HAP-1 (cell line): ENCODE data around the gene RNF167.

ENCODE experiments used
- DNase-seq, 2 experiments: peaks; one replicate each; pipeline ENCODE4 v3.0.0-alpha.2; 2016 to 2020; ENCODE audit warnings: low spot score in 2 of 2
- H3K27me3 ChIP-seq: fragments of 250-450 bp; sonication (Bioruptor Pico); 2 replicates; pipeline ENCODE4 v1.5.1; 2020; ENCODE audit warnings: low read depth, mild to moderate bottlenecking, moderate library complexity
- H3K36me3 ChIP-seq: fragments of 250-450 bp; sonication (Bioruptor Pico); replicated peaks from 2 replicates; pipeline ENCODE4 v1.5.1; 2020; ENCODE audit warnings: mild to moderate bottlenecking
- H3K4me1 ChIP-seq: fragments of 250-450 bp; sonication (Bioruptor Pico); 2 replicates; pipeline ENCODE4 v1.5.1; 2020; ENCODE audit warnings: mild to moderate bottlenecking
- H3K4me3 ChIP-seq: fragments of 250-450 bp; sonication (Bioruptor Pico); 2 replicates; pipeline ENCODE4 v1.5.1; 2020; ENCODE audit warnings: mild to moderate bottlenecking, moderate library complexity
- H3K9me3 ChIP-seq: fragments of 250-450 bp; sonication (Bioruptor Pico); 2 replicates; pipeline ENCODE4 v1.5.1; 2020; ENCODE audit warnings: mild to moderate bottlenecking, moderate library complexity
- in situ Hi-C: fragments of 300-500 bp; cut with MboI; formaldehyde crosslinking; loops from 3 replicates; pipeline ENCODE4 v1.14.3; 2020; ENCODE audit warnings: low sequenced_read_pairs, inconsistent platforms, mixed read lengths

The RNF167 gene

DNA sequence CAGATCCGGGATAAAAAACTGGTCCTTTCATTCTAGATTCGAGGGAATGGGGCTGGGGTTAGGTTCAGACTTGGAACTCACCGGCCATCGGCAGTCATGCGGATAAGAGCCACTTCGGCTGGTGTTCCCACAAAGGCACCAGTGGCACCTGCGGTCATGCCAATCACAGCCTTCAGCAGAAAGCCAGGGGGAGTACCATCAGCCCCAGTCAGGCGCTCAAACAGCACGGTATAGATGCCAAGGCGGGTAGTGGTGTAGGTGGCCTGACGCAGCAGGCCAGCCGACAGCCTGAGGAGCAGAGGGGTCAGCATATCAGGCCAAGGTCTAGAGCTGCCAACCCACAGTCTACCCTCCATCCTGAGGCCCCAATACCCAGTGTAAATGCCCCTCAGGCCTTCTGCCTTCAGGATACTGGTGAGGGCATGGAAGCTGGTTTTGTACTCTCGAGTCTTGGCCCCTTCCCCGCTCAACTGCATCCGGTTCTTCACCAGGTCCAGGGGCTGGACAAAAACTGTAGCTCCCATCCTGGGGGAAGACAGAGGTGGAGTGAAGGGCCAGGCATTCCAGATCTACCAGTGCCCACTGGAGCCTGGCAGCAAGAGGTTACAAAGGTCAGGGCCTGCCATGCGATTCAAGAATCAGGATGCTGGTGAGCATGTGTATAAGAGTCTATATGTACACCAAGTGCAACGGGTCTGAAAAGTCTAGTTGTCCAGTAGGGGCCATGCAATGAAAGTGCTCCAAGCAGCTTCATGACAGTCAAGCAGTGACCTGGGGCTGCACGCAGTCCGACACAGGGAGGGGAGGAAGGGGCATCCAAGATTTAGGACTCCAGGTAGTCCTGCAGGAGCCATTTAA lies 1.2 kb upstream of the RNF167 start:
- no peak for DNase-seq
- peaks cover 46% of the 10 kb centered on the region for H3K36me3 ChIP-seq

DNA sequence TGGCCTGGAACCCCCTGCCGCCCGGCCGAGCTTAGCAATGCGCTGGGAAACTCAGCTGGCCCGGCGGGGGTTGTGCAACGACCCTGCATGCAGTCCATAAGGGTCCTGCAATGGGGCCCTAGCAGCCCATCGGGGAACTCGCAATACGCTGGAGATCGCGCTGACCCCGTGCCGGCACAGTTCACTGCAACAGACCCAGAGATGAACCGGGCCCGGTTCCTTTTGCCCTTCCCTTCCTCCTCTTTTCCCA lies 597 bp upstream of the RNF167 start:
- in situ Hi-C loops: no loop called here
- Histone ChIP-seq H3K27me3 (no peaks in the 10 kb centered on the region), H3K4me3 (peak overlapping the region; percentile 70), H3K9me3 (no peaks in the 10 kb centered on the region), H3K4me1 (peaks cover 14% of the 10 kb centered on the region), H3K36me3 (peaks cover 51% of the 10 kb centered on the region)
- DNase-seq: no peak

More for the DNA sequence above, 1.2 kb upstream of the RNF167 start:
- in situ Hi-C loops: no loop called here
- Histone ChIP-seq H3K4me3 (peak overlapping the region; percentile 70), H3K9me3 (no peaks in the 10 kb centered on the region), H3K27me3 (no peaks in the 10 kb centered on the region), H3K4me1 (peaks cover 14% of the 10 kb centered on the region)

DNA sequence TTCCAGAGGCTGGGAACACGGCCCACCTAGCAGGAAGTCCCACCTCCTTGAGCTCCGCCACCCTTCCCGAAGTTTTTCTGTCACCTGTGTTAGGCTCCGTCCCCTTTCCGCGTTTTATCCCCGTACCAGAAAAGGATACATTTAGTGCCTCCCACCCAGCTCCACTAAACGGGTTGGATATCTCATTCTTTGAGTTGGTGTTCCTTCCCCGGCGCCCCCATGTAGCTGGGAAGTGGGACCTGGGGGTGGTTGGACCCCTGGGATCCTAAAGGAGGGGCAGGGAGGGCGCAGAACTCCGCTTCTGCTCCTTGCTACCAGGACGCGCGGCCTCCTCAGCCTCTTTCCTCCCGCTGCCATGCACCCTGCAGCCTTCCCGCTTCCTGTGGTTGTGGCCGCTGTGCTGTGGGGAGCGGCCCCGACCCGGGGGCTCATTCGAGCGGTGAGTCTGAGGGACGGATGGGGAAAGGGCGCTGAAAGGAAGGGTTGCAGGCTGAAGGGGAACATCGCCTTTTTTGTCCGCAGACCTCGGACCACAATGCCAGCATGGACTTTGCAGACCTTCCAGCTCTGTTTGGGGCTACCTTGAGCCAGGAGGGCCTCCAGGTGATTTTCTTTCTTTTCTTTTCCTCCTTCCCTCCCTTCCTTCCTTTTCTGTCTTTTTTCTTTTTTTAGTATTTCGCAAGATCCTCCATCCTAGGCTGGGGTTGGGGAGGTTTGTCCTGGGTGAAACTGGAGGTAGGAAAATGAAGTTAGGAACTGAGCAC lies 669 bp downstream of the RNF167 start:
- peaks cover 14% of the 10 kb centered on the region for H3K4me1 ChIP-seq
- DNase-seq: peak; percentile 90 to 91
- peak overlapping the region; percentile 70 for H3K4me3 ChIP-seq
- no peaks in the 10 kb centered on the region for H3K9me3 ChIP-seq
- in situ Hi-C loops: no loop called here
- no peaks in the 10 kb centered on the region for H3K27me3 ChIP-seq
- H3K36me3 ChIP-seq: peaks cover 64% of the 10 kb centered on the region

DNA sequence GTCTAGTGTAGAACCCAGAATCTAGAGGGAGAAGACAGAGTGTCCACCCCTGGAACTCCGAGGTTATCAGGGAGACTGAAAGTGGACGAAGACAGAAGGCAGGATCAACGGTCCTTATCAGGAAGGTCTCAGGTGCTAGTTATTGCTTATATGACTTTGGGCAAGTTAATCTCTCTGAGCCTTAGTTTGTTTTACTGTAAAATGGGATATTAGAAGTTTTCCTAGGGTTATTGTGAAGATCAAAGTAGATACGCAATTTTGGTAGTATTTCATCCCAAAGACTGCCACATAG lies 1.2 kb downstream of the RNF167 start:
- Histone ChIP-seq H3K9me3 (no peaks in the 10 kb centered on the region), H3K27me3 (no peaks in the 10 kb centered on the region), H3K4me1 (peaks cover 14% of the 10 kb centered on the region), H3K36me3 (peaks cover 69% of the 10 kb centered on the region), H3K4me3 (peak overlapping the region; percentile 70)
- no peak for DNase-seq
- in situ Hi-C loops: no loop called here

DNA sequence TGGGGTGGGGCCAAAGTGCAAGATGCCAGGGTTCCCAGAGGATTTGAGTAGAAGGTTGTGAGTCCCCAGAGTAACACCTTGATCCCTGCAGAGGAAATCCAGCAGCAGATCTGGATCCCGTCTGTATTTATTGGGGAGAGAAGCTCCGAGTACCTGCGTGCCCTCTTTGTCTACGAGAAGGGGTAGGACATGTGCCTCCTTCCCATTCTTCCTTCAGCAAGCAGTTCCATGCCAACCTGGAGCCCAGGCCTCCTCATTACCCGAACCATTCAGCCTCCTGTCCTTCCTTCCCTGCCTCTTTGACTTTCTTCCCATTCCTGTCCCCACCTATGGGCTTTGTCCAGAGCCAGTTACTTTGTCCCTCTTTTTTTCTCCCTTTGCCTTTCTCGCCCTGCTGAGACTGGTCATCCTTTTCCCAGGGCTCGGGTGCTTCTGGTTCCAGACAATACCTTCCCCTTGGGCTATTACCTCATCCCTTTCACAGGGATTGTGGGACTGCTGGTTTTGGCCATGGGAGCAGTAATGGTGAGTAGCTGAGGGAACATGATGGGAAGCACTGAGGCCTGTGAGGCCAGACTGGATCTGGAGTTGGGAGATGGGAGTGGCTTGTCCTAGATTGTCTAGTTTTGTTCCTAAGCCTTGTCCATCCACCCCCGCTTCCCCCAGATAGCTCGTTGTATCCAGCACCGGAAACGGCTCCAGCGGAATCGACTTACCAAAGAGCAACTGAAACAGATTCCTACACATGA lies 2.9 kb downstream of the RNF167 start:
- DNase-seq: no peak
- no peaks in the 10 kb centered on the region for H3K9me3 ChIP-seq
- in situ Hi-C loops: no loop called here
- peaks cover 69% of the 10 kb centered on the region for H3K36me3 ChIP-seq
- peaks cover 14% of the 10 kb centered on the region for H3K4me1 ChIP-seq
- no peak overlapping the region for H3K4me3 ChIP-seq
- H3K27me3 ChIP-seq: no peaks in the 10 kb centered on the region

DNA sequence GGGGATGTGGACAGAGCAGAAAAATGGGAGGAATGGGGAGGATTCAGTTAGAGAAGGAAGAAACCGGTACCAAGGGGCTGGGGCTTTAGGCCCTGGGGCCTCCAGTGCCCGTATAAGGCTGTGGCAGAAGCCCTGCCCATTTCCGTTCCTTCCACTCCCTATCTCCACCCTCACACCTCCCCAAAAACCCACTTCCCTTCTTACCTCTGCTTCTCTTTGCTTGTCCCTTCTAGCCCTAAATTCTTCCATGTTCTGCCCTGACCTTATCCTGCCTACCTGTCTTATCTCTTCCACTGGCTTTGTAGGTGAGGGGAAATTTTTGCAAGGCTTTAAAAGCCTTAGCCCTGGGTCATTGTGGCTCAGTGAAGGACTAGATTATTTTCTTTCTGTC lies 4.1 kb downstream of the RNF167 start:
- H3K27me3 ChIP-seq: no peaks in the 10 kb centered on the region
- H3K9me3 ChIP-seq: no peaks in the 10 kb centered on the region
- H3K36me3 ChIP-seq: peaks cover 63% of the 10 kb centered on the region
- no peak for DNase-seq
- in situ Hi-C loops: no loop called here
- H3K4me3 ChIP-seq: no peak overlapping the region
- peaks cover 8% of the 10 kb centered on the region for H3K4me1 ChIP-seq

DNA sequence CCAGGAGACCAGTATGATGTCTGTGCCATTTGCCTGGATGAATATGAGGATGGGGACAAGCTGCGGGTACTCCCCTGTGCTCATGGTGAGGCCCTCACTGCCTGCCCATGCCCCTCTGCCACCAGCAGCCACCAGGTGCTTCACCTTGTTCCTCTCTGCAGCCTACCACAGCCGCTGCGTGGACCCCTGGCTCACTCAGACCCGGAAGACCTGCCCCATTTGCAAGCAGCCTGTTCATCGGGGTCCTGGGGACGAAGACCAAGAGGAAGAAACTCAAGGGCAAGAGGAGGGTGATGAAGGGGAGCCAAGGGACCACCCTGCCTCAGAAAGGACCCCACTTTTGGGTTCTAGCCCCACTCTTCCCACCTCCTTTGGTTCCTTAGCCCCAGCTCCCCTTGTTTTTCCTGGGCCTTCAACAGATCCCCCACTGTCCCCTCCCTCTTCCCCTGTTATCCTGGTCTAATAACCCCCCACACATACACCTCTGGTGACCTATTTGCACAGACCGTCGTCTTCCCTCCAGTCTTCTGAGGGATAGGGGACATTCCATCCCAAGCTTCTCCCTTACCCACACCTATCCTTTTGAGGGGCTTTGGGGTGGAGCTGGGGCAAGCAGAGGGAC lies 4.6 kb downstream of the RNF167 start:
- no peak overlapping the region for H3K4me3 ChIP-seq
- in situ Hi-C loops: no loop called here

DNA sequence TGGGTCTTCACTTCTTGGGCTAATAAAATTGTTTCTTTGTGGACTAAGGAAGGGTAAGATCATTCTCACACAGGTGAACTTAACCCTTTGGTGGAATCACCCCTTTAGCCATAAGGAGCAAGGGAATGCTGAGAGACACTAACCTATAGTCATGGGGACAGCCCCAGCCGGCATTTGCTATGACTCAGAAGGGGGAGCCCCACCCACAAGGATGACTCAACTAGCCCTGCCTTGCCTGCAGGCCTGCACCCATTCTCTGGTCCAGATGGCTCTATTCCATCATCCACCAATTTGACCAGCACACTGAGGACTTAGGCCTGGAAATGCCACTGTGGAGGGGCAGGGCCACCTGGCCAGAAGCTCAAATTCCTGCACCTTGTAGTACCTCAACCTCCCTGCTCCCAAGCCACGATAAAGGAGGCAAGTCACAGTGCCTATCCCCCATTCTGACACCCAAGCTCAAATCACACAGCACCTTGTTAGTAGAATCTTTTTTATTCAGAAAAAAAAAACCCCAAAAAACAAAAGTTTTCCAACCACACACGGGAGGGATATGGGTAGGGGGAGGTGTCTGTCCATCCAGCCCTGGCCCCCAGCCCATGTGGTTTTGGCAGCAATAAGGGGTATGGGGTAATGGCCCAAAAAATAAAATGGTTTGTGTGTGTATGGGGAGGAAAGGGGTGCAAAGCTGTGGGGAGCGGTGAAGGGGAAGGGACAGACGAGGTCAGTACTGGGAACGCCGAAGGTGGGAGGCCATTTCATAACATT lies 5.3 kb downstream of the RNF167 start:
- DNase-seq: peak in 1 of 2 experiments; percentile 60
- Histone ChIP-seq H3K9me3 (no peaks in the 10 kb centered on the region), H3K36me3 (peaks cover 63% of the 10 kb centered on the region), H3K27me3 (no peaks in the 10 kb centered on the region), H3K4me3 (no peak overlapping the region), H3K4me1 (peaks cover 14% of the 10 kb centered on the region)
- in situ Hi-C loops: no loop called here

More for the DNA sequence above, 4.6 kb downstream of the RNF167 start:
- H3K4me1 ChIP-seq: peaks cover 9% of the 10 kb centered on the region
- no peaks in the 10 kb centered on the region for H3K27me3 ChIP-seq
- H3K9me3 ChIP-seq: no peaks in the 10 kb centered on the region
- DNase-seq: no peak
- peaks cover 63% of the 10 kb centered on the region for H3K36me3 ChIP-seq

DNA sequence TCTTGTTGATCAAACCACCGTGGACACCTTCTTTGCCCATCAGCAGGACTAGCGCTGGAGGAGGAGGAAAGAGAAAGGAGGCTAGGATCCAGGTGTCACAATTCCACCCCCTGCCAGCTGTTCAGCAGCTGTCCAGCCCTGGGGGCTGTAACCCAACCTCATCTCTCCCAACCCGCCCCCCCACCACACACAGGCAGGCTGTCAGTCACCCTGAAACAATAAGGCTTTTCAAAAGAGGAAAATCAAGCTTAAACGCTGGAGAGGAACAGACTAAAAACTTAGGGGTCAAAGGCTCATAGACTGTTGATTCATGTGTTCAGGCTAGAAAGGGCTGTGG lies 5.8 kb downstream of the RNF167 start:
- Histone ChIP-seq H3K4me3 (peak overlapping the region; percentile 98), H3K9me3 (no peaks in the 10 kb centered on the region), H3K4me1 (peaks cover 19% of the 10 kb centered on the region), H3K27me3 (no peaks in the 10 kb centered on the region), H3K36me3 (peaks cover 63% of the 10 kb centered on the region)
- DNase-seq: no peak
- in situ Hi-C loops: no loop called here

DNA sequence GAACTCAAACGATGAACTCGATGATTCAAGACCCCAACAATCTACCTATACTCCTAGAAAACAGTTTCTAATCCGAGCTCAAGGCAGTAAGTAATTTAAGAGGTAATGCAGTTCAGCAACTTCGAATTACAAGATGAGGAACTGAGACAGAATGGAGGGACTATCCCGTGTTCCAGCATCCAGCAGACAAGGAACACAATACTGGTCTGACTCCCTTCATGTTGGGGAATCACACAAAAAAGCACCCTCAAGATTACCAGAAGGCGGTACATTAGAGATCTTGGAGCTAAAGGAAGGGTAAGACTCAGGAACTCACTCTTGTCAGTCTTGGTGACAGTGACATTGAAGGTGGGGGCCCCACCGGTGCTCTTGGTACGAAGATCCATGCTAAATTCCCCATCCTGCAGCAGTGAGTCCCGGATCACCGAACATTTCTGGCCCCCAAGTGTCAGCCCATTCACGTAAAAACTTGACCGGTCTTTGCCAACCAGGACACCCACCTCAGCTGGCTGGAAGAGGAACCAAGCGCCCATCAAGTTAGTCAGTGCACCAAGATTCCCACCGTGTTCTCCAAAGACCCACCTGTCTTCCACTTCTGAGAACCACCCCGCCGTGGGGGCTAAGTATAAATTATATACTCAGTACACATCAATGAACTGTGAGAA lies 6.4 kb downstream of the RNF167 start:
- peaks cover 63% of the 10 kb centered on the region for H3K36me3 ChIP-seq
- H3K4me1 ChIP-seq: peaks cover 23% of the 10 kb centered on the region
- in situ Hi-C loops: no loop called here
- DNase-seq: no peak
- no peaks in the 10 kb centered on the region for H3K27me3 ChIP-seq
- peak overlapping the region; percentile 98 for H3K4me3 ChIP-seq
- H3K9me3 ChIP-seq: no peaks in the 10 kb centered on the region

DNA sequence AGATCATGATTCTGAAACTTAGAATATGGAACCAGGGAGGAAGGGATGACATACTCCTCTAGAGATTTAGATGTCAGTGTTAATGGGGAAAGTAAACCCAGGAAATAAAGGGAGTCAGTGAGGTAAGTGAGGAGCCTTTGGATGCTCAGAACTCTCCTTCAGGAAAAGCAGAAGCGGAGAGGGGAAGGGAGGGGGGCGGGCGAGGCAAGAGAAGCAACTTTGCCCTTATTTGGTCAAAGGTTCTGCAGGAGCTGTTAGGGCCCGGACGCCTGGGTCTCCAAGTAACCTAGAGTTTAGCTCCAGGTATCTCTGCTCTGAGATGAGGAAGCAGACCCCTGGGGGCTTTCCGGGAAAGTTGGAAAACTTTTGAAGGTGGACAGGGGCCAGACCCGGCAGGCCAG lies 6.9 kb downstream of the RNF167 start:
- Histone ChIP-seq H3K27me3 (no peaks in the 10 kb centered on the region), H3K4me3 (peak overlapping the region; percentile 98), H3K9me3 (no peaks in the 10 kb centered on the region), H3K36me3 (peaks cover 57% of the 10 kb centered on the region), H3K4me1 (peaks cover 18% of the 10 kb centered on the region)
- in situ Hi-C loops: no loop called here
- DNase-seq: no peak

DNA sequence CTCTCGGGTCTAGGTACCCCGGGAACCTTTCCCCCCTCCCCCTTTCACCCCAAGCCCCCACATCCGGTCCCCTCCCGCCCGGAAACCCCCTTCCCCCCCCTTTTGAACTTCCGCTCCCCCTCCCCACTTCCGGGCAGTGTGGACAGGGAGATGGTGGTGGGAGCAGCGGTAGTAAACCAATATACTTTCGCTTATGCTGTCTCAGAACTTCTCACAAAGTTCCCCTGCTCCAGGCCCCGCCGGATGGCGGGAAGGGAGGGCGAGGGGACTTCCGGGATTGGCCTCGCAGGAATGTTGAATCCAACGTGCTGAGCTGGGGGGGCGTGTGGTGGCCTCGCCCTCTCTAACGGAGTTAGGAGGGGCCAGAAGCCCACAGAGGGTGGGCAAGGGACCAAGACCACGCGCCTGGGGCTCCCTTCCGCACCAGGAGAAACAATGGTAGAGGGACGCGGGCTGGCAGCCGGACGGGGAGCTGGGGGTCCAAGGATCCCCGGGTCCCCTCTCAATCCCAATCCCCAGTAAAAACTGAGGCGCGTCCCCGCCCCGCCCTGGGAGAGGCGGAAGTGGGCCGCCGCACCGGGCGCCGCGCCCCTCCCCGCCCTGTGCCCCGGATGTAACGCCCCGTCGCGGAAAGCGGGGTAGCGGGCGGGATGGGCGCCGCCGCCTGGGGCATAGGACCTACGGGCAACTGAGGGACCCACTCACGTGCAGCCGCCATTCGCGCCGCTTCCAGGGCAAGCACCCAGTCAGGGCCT lies 7.5 kb downstream of the RNF167 start:
- Histone ChIP-seq H3K36me3 (peaks cover 54% of the 10 kb centered on the region), H3K9me3 (no peaks in the 10 kb centered on the region), H3K4me3 (peak overlapping the region; percentile 98), H3K27me3 (no peaks in the 10 kb centered on the region), H3K4me1 (peaks cover 18% of the 10 kb centered on the region)
- peak; percentile 46 to 74 for DNase-seq
- in situ Hi-C loops: no loop called here
